Activated T-cell treated with anti-CD3 and anti-CD28 coated beads, Interleukin-2, amount 50 U/mL, for 4 hours (primary cell): ENCODE measurements around the gene KIF16B. TPM values are rescaled to one million over a fixed set of nuclear protein-coding genes. Genes with fewer than 3 reads are reported as not detected.

ENCODE experiments used
- ATAC-seq, 2 donors: fragments of 200-7000 bp; cut with Tn5 transposase; one replicate each; pipeline ENCODE4 v1.10.0; 2021
- DNase-seq: peaks from one replicate; pipeline ENCODE4 v3.0.0-alpha.2; 2020
- H3K27me3 Mint-ChIP-seq: one replicate; pipeline ENCODE4 v1.8.0; 2021; ENCODE audit warnings: low read depth, mixed read lengths
- H3K36me3 Mint-ChIP-seq: one replicate; pipeline ENCODE4 v1.8.0; 2022; ENCODE audit warnings: mixed read lengths; ENCODE audit not compliant: insufficient read depth
- H3K4me1 Mint-ChIP-seq: one replicate; pipeline ENCODE4 v1.8.0; 2021; ENCODE audit warnings: low read depth, mixed read lengths
- H3K4me3 Mint-ChIP-seq: one replicate; pipeline ENCODE4 v1.8.0; 2021; ENCODE audit warnings: mild to moderate bottlenecking, moderate library complexity, mixed read lengths
- H3K9me3 Mint-ChIP-seq: one replicate; pipeline ENCODE4 v1.8.0; 2021; ENCODE audit warnings: mixed read lengths
- total RNA-seq, 3 donors: library from RNA; stranded (reverse); gene quantifications; one replicate each; pipeline ENCODE4 v1.2.1, GENCODE V29; 2021

KIF16B gene
- total RNA-seq, result 1 to 10 TPM; 3.7 to 6.4 (median 4.8) TPM

GRCh38 chr20:16573001-16573965, at the start of gene KIF16B:
Gene KIF16B, minus strand, starts transcription at chr20:16573448. Its CDS starts 173 bp downstream, at chr20:16573275.
- ATAC-seq (peak; percentile 77 to 82), DNase-seq (peak; percentile 79)
- Mint-ChIP-seq H3K4me3 (peak within 1 kb of the TSS; percentile 79), H3K4me1 (peaks cover 40% of the 10 kb centered on the region), H3K9me3 (no peaks in the 10 kb centered on the region), H3K27me3 (peaks cover 9% of the 10 kb centered on the region), H3K36me3 (no peaks in the 10 kb centered on the region)

GRCh38 chr20:16622501-16622900, 49.3 kb upstream of the KIF16B start:
- Mint-ChIP-seq H3K9me3 (no peaks in the 10 kb centered on the region), H3K27me3 (no peaks in the 10 kb centered on the region), H3K36me3 (no peaks in the 10 kb centered on the region), H3K4me3 (no peak overlapping the region), H3K4me1 (no peaks in the 10 kb centered on the region)
- ATAC-seq, result no peak
- no peak for DNase-seq

DNA sequence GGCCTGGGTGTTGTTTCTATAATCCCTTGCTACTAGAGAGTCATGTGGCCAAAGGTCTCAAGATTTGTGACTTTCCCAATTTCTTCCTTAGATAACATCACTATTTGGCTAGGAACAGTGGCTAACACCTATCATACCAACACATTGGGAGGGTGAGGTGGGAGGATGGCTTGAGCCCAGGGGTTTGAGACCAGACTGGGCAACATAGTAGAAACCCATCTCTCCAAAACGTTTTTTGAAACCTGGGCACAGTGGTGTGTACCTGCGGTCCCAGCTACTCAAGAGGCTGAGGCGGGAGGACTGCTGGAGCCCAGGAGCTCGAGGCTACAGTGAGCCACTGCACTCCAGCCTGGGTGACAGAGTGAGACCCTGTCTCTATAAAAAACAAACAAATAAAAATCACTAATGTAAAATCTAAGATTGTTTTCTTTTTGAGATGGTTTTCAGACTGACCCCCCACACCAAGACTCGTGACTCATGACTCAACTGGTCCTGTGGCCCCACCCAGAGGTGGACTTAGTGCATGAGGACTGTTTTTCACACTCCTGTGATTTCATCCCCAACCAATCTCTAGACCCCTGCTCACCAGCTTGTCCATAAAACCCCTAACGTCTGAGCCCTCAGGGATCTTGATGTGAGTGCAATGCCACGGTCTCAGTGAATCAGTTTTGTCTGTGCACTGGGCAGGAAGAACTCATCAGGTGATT, 48.3 kb upstream of the KIF16B start:
- ATAC-seq (no peak), DNase-seq (no peak)
- Mint-ChIP-seq H3K9me3 (peaks cover 3% of the 10 kb centered on the region), H3K4me3 (no peak overlapping the region), H3K27me3 (no peaks in the 10 kb centered on the region), H3K36me3 (no peaks in the 10 kb centered on the region), H3K4me1 (no peaks in the 10 kb centered on the region)

DNA sequence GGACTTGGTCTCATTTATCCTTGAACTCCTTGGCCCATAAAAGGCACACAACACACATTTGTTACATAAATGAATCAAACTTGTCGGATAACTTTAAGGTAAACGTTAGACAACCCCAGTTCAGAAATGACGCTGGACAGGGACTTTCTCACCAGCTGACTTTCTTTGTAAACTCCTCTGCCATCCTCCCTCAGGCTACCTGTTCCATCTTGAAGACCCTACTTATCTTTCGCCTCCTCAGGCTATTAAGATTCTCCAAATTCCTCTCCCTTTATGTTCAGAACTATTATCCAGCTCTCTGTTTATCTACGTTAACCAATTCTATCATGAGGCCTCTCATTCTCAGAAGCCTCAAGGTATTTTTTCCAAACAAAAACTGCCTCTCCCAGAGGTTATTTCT, 47.7 kb upstream of the KIF16B start:
- Mint-ChIP-seq H3K36me3 (no peaks in the 10 kb centered on the region), H3K4me3 (no peak overlapping the region)

GRCh38 chr20:16619953-16620352, 46.7 kb upstream of the KIF16B start:
- no peaks in the 10 kb centered on the region for H3K4me1 Mint-ChIP-seq
- DNase-seq (no peak), ATAC-seq (no peak)
- no peaks in the 10 kb centered on the region for H3K27me3 Mint-ChIP-seq
- H3K4me3 Mint-ChIP-seq, result no peak overlapping the region
- peaks cover 5% of the 10 kb centered on the region for H3K9me3 Mint-ChIP-seq
- H3K36me3 Mint-ChIP-seq, result no peaks in the 10 kb centered on the region

More for the DNA sequence above, 47.7 kb upstream of the KIF16B start:
- no peaks in the 10 kb centered on the region for H3K27me3 Mint-ChIP-seq
- peaks cover 5% of the 10 kb centered on the region for H3K9me3 Mint-ChIP-seq
- ATAC-seq (no peak), DNase-seq (no peak)
- no peaks in the 10 kb centered on the region for H3K4me1 Mint-ChIP-seq

GRCh38 chr20:16617056-16617455, 43.8 kb upstream of the KIF16B start:
- no peaks in the 10 kb centered on the region for H3K27me3 Mint-ChIP-seq
- ATAC-seq, result no peak
- peaks cover 5% of the 10 kb centered on the region for H3K9me3 Mint-ChIP-seq

DNA sequence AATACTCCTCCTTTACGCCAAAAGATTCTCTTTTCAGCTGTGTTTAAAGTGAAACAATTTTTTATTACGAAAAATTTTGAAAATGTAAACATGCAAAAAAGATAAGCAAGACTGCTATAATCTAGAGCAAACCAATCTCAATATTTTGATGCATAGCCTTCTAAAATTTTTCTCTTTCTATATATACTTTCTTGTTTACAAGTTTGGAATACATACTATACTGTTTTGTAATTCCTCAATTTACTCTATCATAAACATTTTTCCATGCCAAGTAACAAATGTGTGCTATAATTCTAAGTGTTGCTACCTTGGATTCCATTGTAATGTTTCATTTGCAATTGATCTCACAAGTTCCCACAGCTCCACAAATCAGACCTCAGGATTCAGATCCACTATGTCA, 43.1 kb upstream of the KIF16B start:
- Mint-ChIP-seq H3K4me3 (no peak overlapping the region), H3K9me3 (peaks cover 5% of the 10 kb centered on the region), H3K4me1 (no peaks in the 10 kb centered on the region), H3K27me3 (peaks cover 3% of the 10 kb centered on the region), H3K36me3 (no peaks in the 10 kb centered on the region)
- DNase-seq, result no peak
- no peak for ATAC-seq

More at GRCh38 chr20:16617056-16617455, 43.8 kb upstream of the KIF16B start:
- H3K4me3 Mint-ChIP-seq, result no peak overlapping the region
- no peak for DNase-seq
- H3K36me3 Mint-ChIP-seq, result no peaks in the 10 kb centered on the region
- no peaks in the 10 kb centered on the region for H3K4me1 Mint-ChIP-seq

DNA sequence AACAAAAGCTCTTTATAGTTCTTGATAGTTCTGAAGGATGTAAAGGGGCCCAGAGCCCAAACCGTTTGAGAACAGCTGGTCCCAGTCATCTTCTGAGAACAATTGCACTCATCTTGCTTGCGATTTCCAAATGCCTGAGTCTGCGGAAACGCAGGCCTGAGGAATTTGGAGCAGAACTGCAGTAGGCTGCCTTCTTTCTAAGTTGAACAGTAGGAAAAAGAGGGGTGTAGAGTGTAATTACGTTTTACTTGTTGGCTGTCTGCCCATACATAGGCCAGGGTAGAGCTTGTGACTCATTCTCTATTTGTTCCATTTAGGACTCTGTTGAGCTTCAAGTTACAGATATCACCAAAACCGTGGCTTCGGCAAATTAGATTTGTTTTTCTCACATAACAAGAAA, 42.0 kb upstream of the KIF16B start:
- Mint-ChIP-seq H3K4me1 (no peaks in the 10 kb centered on the region), H3K27me3 (peaks cover 5% of the 10 kb centered on the region), H3K36me3 (no peaks in the 10 kb centered on the region), H3K4me3 (no peak overlapping the region), H3K9me3 (peaks cover 5% of the 10 kb centered on the region)
- DNase-seq (no peak), ATAC-seq (no peak)

DNA sequence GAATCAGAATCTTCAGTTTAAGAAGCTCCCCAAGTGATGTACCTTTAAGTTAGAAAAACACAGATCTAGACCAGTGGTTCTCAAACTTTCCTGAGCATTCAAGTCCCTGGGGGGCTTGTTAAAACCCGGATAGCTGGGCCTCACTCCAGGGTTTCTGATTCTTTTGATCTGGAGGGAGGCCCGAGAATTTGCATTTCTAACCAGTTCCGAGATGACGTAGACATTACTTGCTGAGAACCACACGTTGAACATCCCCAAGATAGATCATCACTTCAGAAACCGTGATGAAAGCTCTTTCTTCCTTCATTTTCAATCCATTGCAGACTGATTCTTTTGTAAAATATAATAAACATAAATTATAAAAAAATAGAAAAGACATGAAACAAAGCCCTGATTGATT, 40.7 kb upstream of the KIF16B start:
- no peak for DNase-seq
- no peak overlapping the region for H3K4me3 Mint-ChIP-seq
- H3K36me3 Mint-ChIP-seq, result no peaks in the 10 kb centered on the region
- H3K9me3 Mint-ChIP-seq, result peaks cover 5% of the 10 kb centered on the region
- no peaks in the 10 kb centered on the region for H3K4me1 Mint-ChIP-seq
- no peak for ATAC-seq
- H3K27me3 Mint-ChIP-seq, result peaks cover 5% of the 10 kb centered on the region

- H3K4me1 Mint-ChIP-seq, result no peaks in the 10 kb centered on the region
- H3K9me3 Mint-ChIP-seq, result peaks cover 5% of the 10 kb centered on the region
- no peaks in the 10 kb centered on the region for H3K36me3 Mint-ChIP-seq
- DNase-seq (no peak), ATAC-seq (no peak)
- no peak overlapping the region for H3K4me3 Mint-ChIP-seq
- peaks cover 5% of the 10 kb centered on the region for H3K27me3 Mint-ChIP-seq
Observed at GRCh38 chr20:16612706-16613105, 39.5 kb upstream of the KIF16B start.

DNA sequence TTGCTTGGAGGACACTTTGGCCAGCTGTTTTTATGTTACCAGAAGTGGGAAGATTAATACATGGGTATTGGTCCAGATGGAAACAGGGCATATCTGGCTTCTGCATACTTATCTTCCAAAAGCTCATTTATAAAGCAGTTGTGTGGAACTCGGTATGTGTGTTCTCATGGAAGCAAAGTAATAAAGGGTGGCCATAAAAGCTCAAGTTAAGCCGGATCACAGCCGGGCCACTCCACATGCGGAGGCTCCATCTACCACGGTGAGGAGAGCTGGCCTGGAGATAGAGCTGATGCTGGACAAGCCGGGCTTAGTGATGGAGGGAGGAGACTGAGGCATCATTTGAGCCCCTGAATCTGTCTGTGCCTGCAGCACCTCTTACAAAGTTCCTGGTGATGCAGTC, 38.6 kb upstream of the KIF16B start:
- no peak for DNase-seq
- Mint-ChIP-seq H3K4me3 (no peak overlapping the region), H3K9me3 (peaks cover 5% of the 10 kb centered on the region), H3K27me3 (peaks cover 5% of the 10 kb centered on the region), H3K4me1 (no peaks in the 10 kb centered on the region), H3K36me3 (no peaks in the 10 kb centered on the region)
- ATAC-seq, result no peak

DNA sequence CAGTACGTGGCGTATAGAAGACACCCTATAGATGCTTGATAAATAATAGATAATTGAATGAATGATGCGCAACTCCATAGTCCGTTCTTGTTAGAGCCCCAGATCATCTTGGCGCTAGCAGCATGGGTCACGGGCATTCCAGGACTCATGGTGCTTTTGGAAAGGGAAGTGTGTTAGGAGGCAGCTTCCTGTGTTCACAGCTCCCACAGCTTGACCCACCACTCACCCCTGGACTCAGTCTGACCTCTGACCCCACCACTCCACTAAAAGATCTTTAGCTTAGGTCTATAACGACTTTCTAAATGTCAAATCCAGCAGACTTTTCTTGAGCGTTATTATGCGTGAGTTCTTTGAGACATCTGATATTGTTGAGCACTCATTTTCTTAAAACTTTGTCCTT, 35.8 kb upstream of the KIF16B start:
- Mint-ChIP-seq H3K9me3 (no peaks in the 10 kb centered on the region), H3K4me3 (no peak overlapping the region), H3K27me3 (peaks cover 5% of the 10 kb centered on the region), H3K36me3 (no peaks in the 10 kb centered on the region), H3K4me1 (no peaks in the 10 kb centered on the region)
- no peak for DNase-seq
- ATAC-seq, result no peak

GRCh38 chr20:16608277-16608650, 35.0 kb upstream of the KIF16B start:
- ATAC-seq (no peak), DNase-seq (no peak)
- Mint-ChIP-seq H3K27me3 (peaks cover 5% of the 10 kb centered on the region), H3K4me3 (no peak overlapping the region), H3K36me3 (no peaks in the 10 kb centered on the region), H3K4me1 (no peaks in the 10 kb centered on the region), H3K9me3 (no peaks in the 10 kb centered on the region)

DNA sequence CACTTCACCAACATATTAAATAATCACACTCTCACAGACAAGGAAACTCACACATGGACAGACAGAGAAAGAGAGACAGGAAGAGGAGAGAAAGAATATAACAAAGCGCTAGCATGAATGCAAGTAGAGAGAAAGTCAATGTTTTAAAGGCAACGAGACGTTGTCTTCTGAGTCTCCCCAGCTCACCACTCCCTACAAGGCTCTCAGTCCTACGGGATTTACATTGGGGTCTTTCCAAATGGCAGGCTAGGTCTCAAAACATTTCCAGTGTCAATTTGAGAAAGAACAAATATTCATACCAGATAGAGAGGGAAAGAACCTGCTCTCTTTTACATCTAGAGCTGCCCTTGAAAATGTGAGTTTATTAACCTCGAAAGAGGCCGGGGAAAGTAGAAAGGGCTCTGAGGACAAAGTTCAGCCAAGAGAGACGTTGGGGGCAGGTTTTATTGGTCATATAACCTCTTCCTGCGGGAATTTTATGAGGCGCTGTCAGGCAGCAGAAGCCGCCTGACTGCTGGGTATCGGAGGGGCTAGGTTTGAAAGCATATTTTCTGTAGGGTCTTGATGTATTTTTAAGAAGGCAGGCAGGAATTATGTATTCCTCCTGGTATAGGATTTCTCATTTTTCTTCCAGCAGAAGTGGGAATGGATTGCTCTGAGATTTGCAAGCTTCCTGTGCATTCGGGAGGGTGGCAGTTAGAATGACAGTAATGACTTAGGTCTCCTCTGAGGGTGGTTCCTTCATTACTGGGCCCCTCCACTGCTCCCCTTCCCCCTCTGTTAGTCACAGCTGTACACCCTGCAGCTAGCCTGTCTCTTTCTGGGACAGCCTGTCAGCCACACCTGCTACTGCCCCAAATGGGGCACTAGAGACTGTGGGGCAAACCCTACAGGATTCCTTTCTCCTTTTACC, 34.4 kb upstream of the KIF16B start:
- ATAC-seq (no peak), DNase-seq (no peak)
- Mint-ChIP-seq H3K9me3 (no peaks in the 10 kb centered on the region), H3K4me1 (no peaks in the 10 kb centered on the region), H3K36me3 (no peaks in the 10 kb centered on the region), H3K4me3 (no peak overlapping the region), H3K27me3 (peaks cover 5% of the 10 kb centered on the region)
